DOHH2 (cell line): ENCODE data around the gene CCNB3.

Source experiments
- CTCF ChIP-seq: fragments of 200-600 bp; sonication (generic); IDR thresholded peaks from one replicate; pipeline ENCODE4 v1.5.1; 2014; ENCODE audit warnings: antibody characterized with exemption, mild to moderate bottlenecking, low read depth, low read length; ENCODE audit not compliant: poor library complexity, severe bottlenecking
- EZH2phosphoT487 ChIP-seq: fragments of 200-600 bp; sonication (generic); IDR thresholded peaks from 2 replicates; pipeline ENCODE4 v1.6.1; 2017; ENCODE audit warnings: borderline replicate concordance, mild to moderate bottlenecking, antibody characterized with exemption, low read length, moderate library complexity, mixed read lengths

- TF ChIP-seq CTCF (no peak), EZH2phosphoT487 (no peak)
These were observed 122.7 kb downstream of the CCNB3 start for GRCh38 chrX:50327235-50327634.
